GM23248 (cell line): ENCODE measurements around the gene ATE1. TPM values are rescaled to one million over a fixed set of nuclear protein-coding genes. Genes with fewer than 3 reads are reported as not detected.

Experiments
- DNase-seq: peaks from one replicate; pipeline ENCODE4 v3.0.0-alpha.2; 2015
- H2AFZ ChIP-seq: fragments of 200-600 bp; sonication (generic); 2 replicates; pipeline ENCODE4 v1.6.1; 2016; ENCODE audit warnings: antibody characterized with exemption
- H3F3A ChIP-seq: fragments of 200-600 bp; sonication (generic); 2 replicates; pipeline ENCODE4 v1.6.1; 2016; ENCODE audit warnings: mild to moderate bottlenecking, antibody characterized with exemption, mixed run types; ENCODE audit not compliant: insufficient read depth
- H3K27ac ChIP-seq: fragments of 200-600 bp; sonication (generic); 2 replicates; pipeline ENCODE4 v1.5.1; 2016; ENCODE audit warnings: mild to moderate bottlenecking
- H3K27me3 ChIP-seq: fragments of 200-600 bp; sonication (generic); replicated peaks from 2 replicates; pipeline ENCODE4 v1.6.1; 2016; ENCODE audit warnings: mild to moderate bottlenecking; ENCODE audit not compliant: insufficient read depth
- H3K36me3 ChIP-seq: fragments of 200-600 bp; sonication (generic); 2 replicates; pipeline ENCODE4 v1.6.1; 2016; ENCODE audit warnings: low read depth, mild to moderate bottlenecking
- H3K4me1 ChIP-seq: fragments of 200-600 bp; sonication (generic); 2 replicates; pipeline ENCODE4 v1.6.1; 2016; ENCODE audit warnings: mild to moderate bottlenecking; ENCODE audit not compliant: insufficient read depth
- H3K4me2 ChIP-seq: fragments of 200-600 bp; sonication (generic); one replicate; pipeline ENCODE4 v1.6.1; 2016; ENCODE audit warnings: mild to moderate bottlenecking; ENCODE audit not compliant: unreplicated experiment
- H3K4me3 ChIP-seq: fragments of 200-600 bp; sonication (generic); 2 replicates; pipeline ENCODE4 v1.5.1; 2016; ENCODE audit warnings: mild to moderate bottlenecking
- H3K79me2 ChIP-seq: fragments of 200-600 bp; sonication (generic); 2 replicates; pipeline ENCODE4 v1.6.1; 2016; ENCODE audit warnings: mild to moderate bottlenecking; ENCODE audit not compliant: insufficient read depth
- H3K9ac ChIP-seq: fragments of 200-600 bp; sonication (generic); 2 replicates; pipeline ENCODE4 v1.6.1; 2016; ENCODE audit warnings: mild to moderate bottlenecking
- H3K9me2 ChIP-seq: fragments of 200-600 bp; sonication (generic); 2 replicates; pipeline ENCODE4 v1.6.1; 2016; ENCODE audit warnings: mixed run types, mild to moderate bottlenecking, moderate library complexity; ENCODE audit not compliant: insufficient read depth
- H3K9me3 ChIP-seq: fragments of 200-600 bp; sonication (generic); one replicate; pipeline ENCODE4 v1.6.1; 2017; ENCODE audit warnings: low read depth
- H4K20me1 ChIP-seq: fragments of 200-600 bp; sonication (generic); 2 replicates; pipeline ENCODE4 v1.6.0; 2016; ENCODE audit not compliant: insufficient read depth
- EZH2 ChIP-seq: fragments of 200-600 bp; sonication (generic); IDR thresholded peaks from 2 replicates; pipeline ENCODE4 v1.6.1; 2018; ENCODE audit warnings: antibody characterized with exemption, mild to moderate bottlenecking; ENCODE audit not compliant: insufficient read depth, poor library complexity, severe bottlenecking
- EZH2phosphoT487 ChIP-seq: fragments of 200-600 bp; sonication (generic); IDR thresholded peaks from 2 replicates; pipeline ENCODE4 v1.6.1; 2018; ENCODE audit warnings: antibody characterized with exemption, moderate library complexity, mild to moderate bottlenecking, low read depth; ENCODE audit not compliant: insufficient read depth
- WGBS, 2 experiments: methylation state at CpG; one replicate each; pipeline ENCODE4 v1.1.6; 2015 to 2017; ENCODE audit warnings: low lambda C conversion rate in 2 of 2, low coverage in 1 of 2; ENCODE audit errors: missing lambda C conversion rate in 2 of 2; 5-methylcytosine and 5-hydroxymethylcytosine counted together
- in situ Hi-C: fragments of 300-500 bp; cut with MboI; formaldehyde crosslinking; loops from 2 replicates; pipeline ENCODE4 v1.15.0; 2020
- polyA plus RNA-seq: library from polyadenylated mRNA; unstranded; fragments of >200 nt; fragmentation: Nextera tagmentation; extraction: Ambion mirVana; gene quantifications from 2 replicates; pipeline ENCODE4 v1.2.1, GENCODE V29; 2016
- total RNA-seq: library from RNA; depleted of rRNA; stranded (reverse); fragments of >200 nt; shearing (Covaris generic); gene quantifications from 2 replicates; pipeline ENCODE4 v1.2.3, GENCODE V29; 2014

ATE1 gene
- total and polyA plus RNA-seq, 2 experiments from 2014 or later = 14.8 to 19.1 TPM

DNA sequence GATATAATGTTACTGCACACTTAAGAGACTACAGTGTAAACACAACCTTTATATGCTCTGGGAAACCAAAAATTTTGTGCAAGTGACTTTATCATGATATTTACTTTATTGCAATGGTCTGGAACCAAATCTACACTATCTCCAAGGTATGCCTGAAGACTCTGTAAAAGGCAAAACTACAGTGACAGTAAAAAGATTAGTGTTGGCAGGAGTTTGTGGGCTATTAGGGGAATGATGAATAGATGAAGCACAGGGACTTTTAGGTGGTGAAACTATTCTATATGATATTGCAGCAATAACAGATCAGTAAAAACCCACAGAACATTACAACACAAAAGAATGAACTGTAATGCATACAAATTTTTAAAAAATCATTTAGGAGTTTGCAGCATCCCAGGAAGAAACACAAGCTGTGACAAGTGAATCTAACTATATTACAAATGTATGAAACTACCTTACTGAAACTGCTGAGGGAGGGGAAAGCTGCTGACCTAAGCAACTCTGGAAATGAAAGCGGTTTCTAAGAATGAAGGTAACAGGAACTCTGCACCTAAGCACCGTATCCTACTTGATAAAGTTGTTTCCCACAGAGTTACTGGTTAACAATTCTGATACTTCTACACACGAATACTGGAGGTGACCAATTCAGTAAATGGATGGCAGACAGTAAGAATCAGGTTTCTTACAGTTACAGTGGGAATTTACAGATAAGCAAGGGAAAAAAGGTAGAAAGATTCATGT lies 82.6 kb downstream of the ATE1 start:
- Histone ChIP-seq H3K9me2 (no peaks in the 10 kb centered on the region), H3K9ac (no peak overlapping the region), H4K20me1 (no peaks in the 10 kb centered on the region), H3K36me3 (peaks cover under 1% of the 10 kb centered on the region; the same call in 1 of the 2 replicates), H3K4me1 (no peaks in the 10 kb centered on the region), H3K4me3 (no peak overlapping the region), H2AFZ (no peak overlapping the region), H3K79me2 (no peaks in the 10 kb centered on the region), H3K9me3 (no peaks in the 10 kb centered on the region), H3F3A (no peaks in the 10 kb centered on the region), H3K27ac (no peak overlapping the region), H3K27me3 (no peaks in the 10 kb centered on the region), H3K4me2 (no peak overlapping the region)
- no peak for DNase-seq
- WGBS, 2 experiments = 96% methylated on average over 3 of the region's 3 CpGs
- TF ChIP-seq EZH2 = no peak
- no peak for TF ChIP-seq EZH2phosphoT487
- in situ Hi-C loops = no loop called here

DNA sequence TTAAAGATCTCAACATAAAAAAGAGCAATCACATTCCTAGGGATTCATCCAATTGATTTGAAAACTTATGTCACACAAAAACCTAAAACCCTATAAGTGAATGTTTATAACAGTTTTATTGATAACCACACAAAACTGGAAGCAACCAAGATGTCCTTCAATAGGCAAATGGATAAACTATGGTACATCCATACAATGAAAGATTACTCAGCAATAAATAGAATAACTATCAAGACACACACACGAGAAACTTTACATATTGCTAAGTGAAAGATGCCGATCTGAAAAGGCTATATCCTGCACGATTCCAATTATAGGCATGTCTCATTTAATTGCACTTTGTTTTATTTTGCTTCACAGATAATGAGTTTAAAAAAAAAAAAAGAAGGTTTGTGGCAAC lies 83.3 kb downstream of the ATE1 start:
- TF ChIP-seq EZH2 (no peak), EZH2phosphoT487 (no peak)
- H3F3A ChIP-seq = no peaks in the 10 kb centered on the region
- H3K27ac ChIP-seq = no peak overlapping the region
- H4K20me1 ChIP-seq = no peaks in the 10 kb centered on the region
- no peak overlapping the region for H3K4me2 ChIP-seq
- H3K9me3 ChIP-seq = no peaks in the 10 kb centered on the region
- no peak overlapping the region for H2AFZ ChIP-seq
- no peak overlapping the region for H3K9ac ChIP-seq
- H3K36me3 ChIP-seq = no peaks in the 10 kb centered on the region; the same call in 1 of the 2 replicates
- H3K27me3 ChIP-seq = no peaks in the 10 kb centered on the region
- no peaks in the 10 kb centered on the region for H3K4me1 ChIP-seq
- no peaks in the 10 kb centered on the region for H3K79me2 ChIP-seq
- no peak overlapping the region for H3K4me3 ChIP-seq
- DNase-seq = no peak
- H3K9me2 ChIP-seq = no peaks in the 10 kb centered on the region
- in situ Hi-C loops = no loop called here
- WGBS, 2 experiments = 65 to 67% methylated on average over 3 of the region's 3 CpGs

DNA sequence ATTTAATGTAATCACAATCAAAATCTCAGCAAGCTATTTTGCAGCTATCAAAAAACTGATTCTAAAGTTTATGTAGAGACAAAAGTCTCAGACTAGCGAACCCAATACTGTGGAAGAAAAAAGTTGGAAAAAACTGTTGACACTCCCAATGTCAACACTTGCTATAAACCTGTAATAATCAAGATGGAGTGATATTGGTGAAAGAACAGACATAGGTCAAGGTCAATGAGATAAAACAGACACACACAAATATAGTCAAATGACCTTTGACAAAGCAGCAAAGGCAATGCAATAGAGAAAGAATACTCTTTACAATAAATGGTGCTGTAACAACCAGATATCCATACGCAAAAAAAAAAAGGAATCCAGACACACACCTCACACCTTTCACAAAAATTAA lies 84.5 kb downstream of the ATE1 start:
- WGBS, 2 experiments = 97 to 99% methylated on average over 2 of the region's 2 CpGs

DNA sequence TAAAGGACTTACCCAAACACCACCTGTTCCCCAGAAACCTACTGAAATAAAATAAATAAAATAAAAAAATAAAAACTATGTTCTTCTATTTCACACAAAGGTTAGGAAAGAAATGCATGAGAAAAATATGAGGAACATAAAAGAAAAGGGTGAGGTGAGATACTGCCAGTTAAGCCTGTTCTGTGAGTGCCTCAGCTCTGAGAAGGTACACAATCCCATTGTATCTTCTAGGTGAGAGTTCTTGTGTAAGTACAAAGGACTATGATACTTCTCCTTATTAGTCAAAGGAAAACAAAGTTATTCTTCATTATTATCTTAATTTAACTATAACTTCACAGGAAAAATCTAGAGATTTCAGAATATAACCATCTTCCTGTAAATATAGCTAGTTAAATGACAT lies 86.0 kb downstream of the ATE1 start:
- no peak for TF ChIP-seq EZH2phosphoT487
- TF ChIP-seq EZH2 = no peak
- in situ Hi-C loops = no loop called here
- no peaks in the 10 kb centered on the region; the same call in 1 of the 2 replicates for H3K36me3 ChIP-seq

More for the DNA sequence above, 84.5 kb downstream of the ATE1 start:
- no peak for TF ChIP-seq EZH2phosphoT487
- no peak for TF ChIP-seq EZH2
- no peaks in the 10 kb centered on the region for H3K9me2 ChIP-seq
- no peak overlapping the region for H3K4me3 ChIP-seq
- H3K9ac ChIP-seq = no peak overlapping the region
- no peak overlapping the region for H3K27ac ChIP-seq
- H3K4me2 ChIP-seq = no peak overlapping the region
- H3K9me3 ChIP-seq = no peaks in the 10 kb centered on the region
- no peaks in the 10 kb centered on the region for H3K4me1 ChIP-seq
- H3K27me3 ChIP-seq = no peaks in the 10 kb centered on the region
- no peaks in the 10 kb centered on the region for H4K20me1 ChIP-seq
- in situ Hi-C loops = no loop called here
- H2AFZ ChIP-seq = no peak overlapping the region
- DNase-seq = no peak
- no peaks in the 10 kb centered on the region; the same call in 1 of the 2 replicates for H3K36me3 ChIP-seq
- H3K79me2 ChIP-seq = no peaks in the 10 kb centered on the region
- no peaks in the 10 kb centered on the region for H3F3A ChIP-seq

More for the DNA sequence above, 86.0 kb downstream of the ATE1 start:
- no peaks in the 10 kb centered on the region for H3K4me1 ChIP-seq
- H3K9me2 ChIP-seq = no peaks in the 10 kb centered on the region
- H3K9me3 ChIP-seq = no peaks in the 10 kb centered on the region
- H3K27ac ChIP-seq = no peak overlapping the region
- no peak overlapping the region for H3K4me2 ChIP-seq
- no peak overlapping the region for H3K4me3 ChIP-seq
- DNase-seq = no peak
- H4K20me1 ChIP-seq = no peaks in the 10 kb centered on the region
- H2AFZ ChIP-seq = no peak overlapping the region
- no peaks in the 10 kb centered on the region for H3K79me2 ChIP-seq
- H3K27me3 ChIP-seq = no peaks in the 10 kb centered on the region
- no peak overlapping the region for H3K9ac ChIP-seq
- H3F3A ChIP-seq = no peaks in the 10 kb centered on the region
